Mesendoderm (in vitro differentiated cells): ENCODE data around the gene C11orf21.

Source experiments
- DNase-seq: peaks from one replicate; pipeline ENCODE4 v3.0.0; 2013
- H2AK5ac ChIP-seq: 2 replicates; pipeline ENCODE4 v1.6.1; 2013; ENCODE audit warnings: low read length, inconsistent platforms
- H2BK120ac ChIP-seq: 2 replicates; pipeline ENCODE4 v1.6.1; 2013; ENCODE audit warnings: low read depth, mild to moderate bottlenecking, low read length, moderate library complexity, mixed read lengths
- H2BK15ac ChIP-seq: replicated peaks from 2 replicates; pipeline ENCODE4 v1.6.1; 2013; ENCODE audit warnings: low read depth, mild to moderate bottlenecking, moderate library complexity
- H2BK5ac ChIP-seq: 2 replicates; pipeline ENCODE4 v1.6.1; 2013; ENCODE audit warnings: low read length, inconsistent platforms
- H3K18ac ChIP-seq: 2 replicates; pipeline ENCODE4 v1.6.1; 2013; ENCODE audit warnings: mild to moderate bottlenecking, low read length, mixed read lengths
- H3K23ac ChIP-seq: one replicate; pipeline ENCODE4 v1.6.1; 2013; ENCODE audit warnings: low read length
- H3K27ac ChIP-seq: 2 replicates; pipeline ENCODE4 v1.5.1; 2013; ENCODE audit warnings: low read depth, mild to moderate bottlenecking, inconsistent platforms, low read length, moderate library complexity
- H3K27me3 ChIP-seq: 2 replicates; pipeline ENCODE4 v1.6.1; 2013; ENCODE audit warnings: low read length, control low read depth, mild to moderate bottlenecking, inconsistent platforms; ENCODE audit not compliant: insufficient read depth, poor library complexity
- H3K36me3 ChIP-seq: 2 replicates; pipeline ENCODE4 v1.6.1; 2013; ENCODE audit warnings: low read length, inconsistent platforms; ENCODE audit not compliant: control insufficient read depth, insufficient read depth
- H3K4ac ChIP-seq: one replicate; pipeline ENCODE4 v1.6.1; 2013; ENCODE audit warnings: low read depth, mild to moderate bottlenecking, low read length, moderate library complexity
- H3K4me1 ChIP-seq: 2 replicates; pipeline ENCODE4 v1.6.1; 2013; ENCODE audit warnings: low read depth, low read length, inconsistent platforms; ENCODE audit not compliant: control insufficient read depth
- H3K4me2 ChIP-seq: 2 replicates; pipeline ENCODE4 v1.6.1; 2013; ENCODE audit warnings: low read length
- H3K4me3 ChIP-seq: 2 replicates; pipeline ENCODE4 v1.5.1; 2013; ENCODE audit warnings: mild to moderate bottlenecking, low read length
- H3K56ac ChIP-seq: one replicate; pipeline ENCODE4 v1.6.1; 2013; ENCODE audit warnings: low read length
- H3K79me1 ChIP-seq: 2 replicates; pipeline ENCODE4 v1.6.1; 2013; ENCODE audit warnings: low read length, inconsistent platforms
- H3K79me2 ChIP-seq: 2 replicates; pipeline ENCODE4 v1.6.1; 2013; ENCODE audit warnings: mild to moderate bottlenecking, low read length; ENCODE audit not compliant: control insufficient read depth, insufficient read depth
- H3K9ac ChIP-seq: 2 replicates; pipeline ENCODE4 v1.6.1; 2013; ENCODE audit warnings: low read length, inconsistent platforms
- H4K5ac ChIP-seq: one replicate; pipeline ENCODE4 v1.6.1; 2013; ENCODE audit warnings: low read length
- H4K8ac ChIP-seq: one replicate; pipeline ENCODE4 v1.6.1; 2013; ENCODE audit warnings: low read depth, mild to moderate bottlenecking, control low read depth, low read length, moderate library complexity
- WGBS: extraction: QIAGEN DNeasy Blood & Tissue Kit; methylation state at CpG from one replicate; pipeline ENCODE4 v1.1.7; 2013; ENCODE audit warnings: low lambda C conversion rate, missing lambda C conversion rate; ENCODE audit not compliant: insufficient coverage; ENCODE audit errors: extremely low coverage; 5-methylcytosine and 5-hydroxymethylcytosine counted together

C11orf21 gene

DNA sequence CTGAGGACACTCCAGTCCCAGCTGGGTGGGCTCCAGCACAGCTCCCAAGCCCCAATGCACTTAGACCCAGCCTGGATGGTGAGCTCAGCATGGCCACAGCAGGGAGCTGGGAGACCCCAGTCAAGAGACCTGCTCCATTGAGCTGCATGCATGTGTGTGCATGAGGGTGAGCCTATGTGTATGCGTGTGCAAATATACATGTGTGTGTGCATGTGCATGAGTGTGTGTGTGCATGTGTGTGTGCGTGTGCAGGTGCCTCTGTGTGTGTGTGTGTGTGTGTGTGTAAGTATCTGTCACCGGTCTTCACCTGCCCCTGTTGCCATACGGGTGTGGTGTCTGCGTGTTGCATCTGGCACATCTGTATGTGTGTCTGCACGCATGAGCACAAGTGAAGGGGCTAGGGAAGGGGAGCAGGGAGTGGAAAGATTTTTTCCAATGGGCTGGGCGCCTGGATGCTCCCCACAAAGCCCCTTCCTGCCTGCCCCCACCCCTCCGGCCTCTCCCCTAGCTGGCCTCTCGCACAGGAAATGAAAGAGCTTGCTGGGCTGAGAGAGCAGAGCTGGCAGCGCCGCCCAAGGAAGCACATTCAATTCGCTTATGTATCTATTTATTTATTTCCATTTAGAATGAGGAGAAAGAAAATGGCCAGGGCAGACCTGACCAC is 4.2 kb upstream of the C11orf21 start:
- Histone ChIP-seq H4K8ac (no peak overlapping the region), H3K4me3 (no peak overlapping the region), H3K18ac (no peak overlapping the region), H4K5ac (no peak overlapping the region), H3K4me2 (no peak overlapping the region), H2BK15ac (no peak overlapping the region), H2AK5ac (no peak overlapping the region), H3K4me1 (no peaks in the 10 kb centered on the region), H3K79me1 (no peaks in the 10 kb centered on the region), H2BK120ac (no peak overlapping the region), H3K56ac (peak overlapping the region; percentile 44), H3K27ac (no peak overlapping the region), H2BK5ac (no peak overlapping the region), H3K4ac (no peak overlapping the region), H3K23ac (no peak overlapping the region), H3K27me3 (no peaks in the 10 kb centered on the region), H3K9ac (no peak overlapping the region), H3K36me3 (no peaks in the 10 kb centered on the region), H3K79me2 (no peaks in the 10 kb centered on the region)
- WGBS: no CpG with 5 or more reads among the region's 12 CpGs
- DNase-seq: no peak

DNA sequence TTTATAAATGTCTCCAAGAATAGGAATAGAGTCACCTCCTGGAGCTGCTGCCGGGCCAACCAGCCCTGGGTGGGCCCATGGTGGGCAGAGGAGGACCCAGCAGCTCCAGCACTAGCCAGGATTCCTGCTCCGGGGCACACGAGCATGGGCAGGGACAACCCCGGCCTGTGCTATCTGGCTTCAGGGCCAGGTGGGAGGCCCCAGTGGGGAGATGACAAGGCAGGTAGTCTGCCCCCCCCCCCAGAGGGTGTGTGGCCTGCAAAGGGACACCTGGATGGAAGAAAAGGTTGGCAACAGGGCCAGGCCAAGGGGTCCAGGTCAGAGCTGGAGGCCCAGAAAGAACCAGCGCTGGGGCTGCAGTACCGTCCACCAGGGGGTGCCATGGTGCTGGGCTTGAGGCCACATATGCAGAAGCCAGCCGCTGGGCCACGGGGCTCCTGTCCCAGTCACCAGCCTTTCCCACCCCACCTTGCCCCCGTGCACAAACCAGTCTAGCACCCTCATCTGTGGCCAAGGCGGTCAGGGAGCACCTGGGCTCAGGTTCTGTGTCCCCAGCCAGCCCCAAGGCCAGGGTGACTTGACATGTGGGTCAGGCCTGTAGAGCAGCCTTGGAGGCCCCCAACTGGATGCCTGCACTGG is 3.5 kb upstream of the C11orf21 start:
- no peak overlapping the region for H3K27ac ChIP-seq
- no peak overlapping the region for H3K4me3 ChIP-seq

DNA sequence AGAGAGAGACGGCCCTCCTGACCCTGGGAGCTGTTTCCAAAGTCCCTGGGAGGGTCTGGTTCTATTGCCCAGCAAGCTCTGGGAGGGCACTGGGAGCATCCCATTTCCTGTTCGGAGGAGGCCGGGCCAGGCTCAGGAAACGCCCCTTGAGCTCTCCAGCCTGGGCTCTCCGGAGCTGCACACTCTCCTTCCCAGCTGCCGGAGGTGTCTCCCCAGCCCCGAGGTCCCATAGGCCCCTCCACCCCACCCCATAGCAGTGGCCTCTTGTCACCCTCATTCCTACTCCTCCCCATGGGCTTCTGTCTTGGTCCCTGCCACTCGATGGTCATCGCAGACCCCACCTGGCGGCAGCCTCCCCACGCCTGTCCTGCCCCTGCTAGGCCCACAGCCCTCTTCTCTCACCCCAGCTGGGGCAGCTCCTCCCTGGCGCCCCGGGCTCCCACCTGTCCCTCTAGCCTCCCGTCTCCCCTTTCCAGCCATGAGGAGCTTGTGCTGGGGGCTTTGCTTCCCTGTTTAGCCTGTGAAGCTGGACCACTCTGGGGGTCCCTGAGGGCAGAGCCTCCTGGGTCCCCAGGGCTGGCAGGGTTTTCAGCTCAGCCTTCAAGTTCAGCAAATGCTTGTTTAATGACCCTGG is 2.9 kb upstream of the C11orf21 start:
- no peaks in the 10 kb centered on the region for H3K79me1 ChIP-seq
- H3K4ac ChIP-seq: no peak overlapping the region
- no peak overlapping the region for H2BK5ac ChIP-seq
- no peaks in the 10 kb centered on the region for H3K4me1 ChIP-seq
- no peak overlapping the region for H3K18ac ChIP-seq
- WGBS: no CpG with 5 or more reads among the region's 14 CpGs
- H3K79me2 ChIP-seq: no peaks in the 10 kb centered on the region
- no peaks in the 10 kb centered on the region for H3K27me3 ChIP-seq
- H3K23ac ChIP-seq: no peak overlapping the region
- H4K8ac ChIP-seq: no peak overlapping the region
- H3K4me2 ChIP-seq: no peak overlapping the region
- H2BK15ac ChIP-seq: no peak overlapping the region
- H3K56ac ChIP-seq: no peak overlapping the region
- no peaks in the 10 kb centered on the region for H3K36me3 ChIP-seq
- DNase-seq: no peak
- H2AK5ac ChIP-seq: no peak overlapping the region
- no peak overlapping the region for H2BK120ac ChIP-seq
- no peak overlapping the region for H4K5ac ChIP-seq
- no peak overlapping the region for H3K27ac ChIP-seq
- H3K9ac ChIP-seq: no peak overlapping the region
- no peak overlapping the region for H3K4me3 ChIP-seq

More for the DNA sequence above, 3.5 kb upstream of the C11orf21 start:
- Histone ChIP-seq H3K9ac (no peak overlapping the region), H3K4ac (no peak overlapping the region), H2AK5ac (no peak overlapping the region), H2BK15ac (no peak overlapping the region), H3K79me2 (no peaks in the 10 kb centered on the region), H3K56ac (peak overlapping the region; percentile 44), H3K36me3 (no peaks in the 10 kb centered on the region), H3K4me2 (no peak overlapping the region), H4K5ac (no peak overlapping the region), H3K79me1 (no peaks in the 10 kb centered on the region), H3K4me1 (no peaks in the 10 kb centered on the region), H3K23ac (no peak overlapping the region), H3K18ac (no peak overlapping the region), H3K27me3 (no peaks in the 10 kb centered on the region), H2BK120ac (no peak overlapping the region), H4K8ac (no peak overlapping the region), H2BK5ac (no peak overlapping the region)
- WGBS: no CpG with 5 or more reads among the region's 10 CpGs
- peak; percentile 69 for DNase-seq

DNA sequence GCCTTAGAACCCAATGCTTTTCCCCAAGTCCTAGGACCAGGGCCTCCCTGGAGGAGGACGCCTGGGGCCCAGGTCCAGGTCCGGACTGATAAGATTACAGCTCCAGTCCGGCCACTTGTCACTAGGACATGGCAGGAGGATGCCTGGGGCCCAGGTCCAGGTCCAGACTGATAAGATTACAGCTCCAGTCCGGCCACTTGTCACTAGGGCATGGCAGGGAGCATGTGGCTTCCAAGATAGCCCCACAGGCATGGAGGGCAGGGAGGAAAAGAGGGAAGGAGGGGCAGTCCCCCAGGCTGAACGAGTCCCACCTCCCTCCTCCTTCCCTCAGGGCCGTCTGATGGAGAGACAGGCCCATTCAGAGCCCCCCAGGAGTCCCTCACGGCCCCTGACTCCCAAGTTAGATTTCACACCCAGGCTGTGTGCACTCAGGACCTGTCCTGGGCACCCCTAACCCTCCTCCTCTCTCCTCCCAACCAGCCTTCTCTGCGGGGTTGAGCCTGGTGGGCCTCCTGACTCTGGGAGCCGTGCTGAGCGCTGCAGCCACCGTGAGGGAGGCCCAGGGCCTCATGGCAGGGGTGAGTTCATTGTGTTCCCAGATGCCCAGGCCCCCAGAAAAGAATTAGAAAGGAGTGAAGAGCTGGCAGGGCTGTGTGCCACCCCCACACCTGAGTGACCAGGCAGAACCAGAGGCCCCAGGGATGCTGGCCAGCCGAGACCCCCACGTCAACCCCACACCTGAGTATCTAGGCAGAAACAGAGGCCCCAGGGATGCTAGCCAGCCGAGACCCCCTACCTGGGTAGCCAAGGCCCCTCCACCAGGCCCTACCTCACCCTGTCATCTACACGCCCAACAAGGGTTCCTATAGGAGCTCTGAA is 2.1 kb upstream of the C11orf21 start:
- no peak overlapping the region for H2AK5ac ChIP-seq
- H3K4ac ChIP-seq: no peak overlapping the region
- H2BK15ac ChIP-seq: no peak overlapping the region
- no peaks in the 10 kb centered on the region for H3K4me1 ChIP-seq
- no peak overlapping the region for H3K23ac ChIP-seq
- H2BK120ac ChIP-seq: no peak overlapping the region
- H3K79me1 ChIP-seq: no peaks in the 10 kb centered on the region
- H2BK5ac ChIP-seq: no peak overlapping the region
- no peak overlapping the region for H3K4me3 ChIP-seq
- no peaks in the 10 kb centered on the region for H3K36me3 ChIP-seq
- no peak overlapping the region for H3K9ac ChIP-seq
- H4K8ac ChIP-seq: no peak overlapping the region
- no CpG with 5 or more reads among the region's 15 CpGs for WGBS
- no peak overlapping the region for H3K18ac ChIP-seq
- H3K56ac ChIP-seq: no peak overlapping the region
- no peaks in the 10 kb centered on the region for H3K79me2 ChIP-seq
- H3K27me3 ChIP-seq: no peaks in the 10 kb centered on the region
- no peak overlapping the region for H4K5ac ChIP-seq
- DNase-seq: peak; percentile 34
- H3K4me2 ChIP-seq: no peak overlapping the region
- H3K27ac ChIP-seq: no peak overlapping the region

DNA sequence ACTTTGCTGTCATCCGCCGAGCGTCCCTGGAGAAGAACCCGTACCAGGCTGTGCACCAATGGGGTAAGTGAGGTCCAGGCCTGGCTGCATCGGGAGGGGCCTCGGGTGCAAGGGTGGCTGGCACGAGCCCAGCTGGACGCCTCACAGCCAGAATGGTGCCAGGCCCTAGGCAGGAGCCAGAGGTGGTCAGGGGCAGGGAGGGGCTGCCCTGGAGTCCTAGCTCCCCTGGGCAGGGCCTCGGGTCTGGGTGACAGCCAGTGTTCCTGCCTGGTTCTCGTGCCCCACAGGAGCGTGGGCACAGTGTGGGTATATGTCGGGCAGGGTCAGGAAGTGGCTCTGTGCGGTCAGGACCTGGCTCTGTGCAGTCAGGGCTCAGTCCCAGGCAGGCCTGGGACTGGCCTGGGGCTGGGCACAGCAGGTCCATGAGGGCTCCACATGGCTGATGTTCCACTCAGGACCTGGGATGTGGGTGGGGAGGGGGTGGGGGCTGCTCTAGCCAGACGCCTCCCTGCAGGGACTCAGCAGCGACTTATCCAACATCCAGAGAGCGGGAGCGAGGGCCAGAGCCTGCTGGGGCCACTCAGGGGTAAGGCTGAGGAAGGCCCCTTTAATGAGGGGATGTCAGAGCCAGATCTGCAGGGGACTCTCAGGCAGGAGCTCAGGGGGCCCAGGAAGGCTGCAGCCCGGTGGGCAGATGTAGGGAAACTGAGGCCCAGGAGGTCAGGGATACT is 1.3 kb upstream of the C11orf21 start:
- Histone ChIP-seq H4K5ac (no peak overlapping the region), H2AK5ac (no peak overlapping the region), H3K23ac (no peak overlapping the region), H2BK15ac (no peak overlapping the region), H3K27me3 (no peaks in the 10 kb centered on the region), H3K4me1 (no peaks in the 10 kb centered on the region), H3K36me3 (no peaks in the 10 kb centered on the region), H3K4me2 (no peak overlapping the region), H3K4ac (no peak overlapping the region), H2BK120ac (no peak overlapping the region), H3K79me1 (no peaks in the 10 kb centered on the region), H3K4me3 (no peak overlapping the region), H3K79me2 (no peaks in the 10 kb centered on the region), H4K8ac (no peak overlapping the region), H3K27ac (no peak overlapping the region), H2BK5ac (no peak overlapping the region), H3K9ac (no peak overlapping the region), H3K18ac (no peak overlapping the region), H3K56ac (peak overlapping the region; percentile 34)
- no CpG with 5 or more reads among the region's 18 CpGs for WGBS
- DNase-seq: no peak
